Suppressor macrophage treated with lipopolysaccharide for 4 hours (primary cell): Measurements from ENCODE around the gene OGDHL.
A peak's percentile ranks its signal among the peaks of the same experiment; 100 is the strongest.
"Not testable (repeated sequence)": the region's sequence is repeated elsewhere in the genome, so short reads cannot be mapped to it uniquely, and the experiment has no call there.

Source experiments
- DNase-seq: peaks from one replicate; pipeline ENCODE4 v3.0.0-alpha.2; 2020

OGDHL gene

GRCh38 chr10:49761789-49762565 lies at the start of gene OGDHL:
OGDHL (minus strand) TSS chr10:49762323; CDS start chr10:49758592, 3,731 bp downstream.
- DNase-seq = peak; percentile 44

GRCh38 chr10:49803988-49804387 lies 41.9 kb upstream of the OGDHL start:
- no peak for DNase-seq

- DNase-seq = no peak
Observed at GRCh38 chr10:49798275-49798674, 36.2 kb upstream of the OGDHL start.

- DNase-seq = no peak
Observed at GRCh38 chr10:49791100-49791499, 29.0 kb upstream of the OGDHL start.

GRCh38 chr10:49784681-49785080 lies 22.6 kb upstream of the OGDHL start:
- no peak for DNase-seq

- no peak for DNase-seq
Observed at GRCh38 chr10:49783645-49784044, 21.5 kb upstream of the OGDHL start.

- no peak for DNase-seq
Observed at GRCh38 chr10:49781247-49781646, 19.1 kb upstream of the OGDHL start.

GRCh38 chr10:49778197-49778596 lies 16.1 kb upstream of the OGDHL start:
- DNase-seq = no peak

GRCh38 chr10:49776851-49777250 lies 14.7 kb upstream of the OGDHL start:
- DNase-seq = no peak

- DNase-seq = no peak
Observed at GRCh38 chr10:49775014-49775413, 12.9 kb upstream of the OGDHL start.

GRCh38 chr10:49772944-49773343 lies 10.8 kb upstream of the OGDHL start:
- DNase-seq = not testable (repeated sequence)

- DNase-seq = not testable (repeated sequence)
Observed at GRCh38 chr10:49771046-49771445, 8.9 kb upstream of the OGDHL start.

- no peak for DNase-seq
Observed at GRCh38 chr10:49769692-49770091, 7.6 kb upstream of the OGDHL start.

GRCh38 chr10:49768731-49769130 lies 6.6 kb upstream of the OGDHL start:
- no peak for DNase-seq

GRCh38 chr10:49768329-49768728 lies 6.2 kb upstream of the OGDHL start:
- DNase-seq = no peak

GRCh38 chr10:49767752-49768151 lies 5.6 kb upstream of the OGDHL start:
- DNase-seq = no peak

GRCh38 chr10:49766484-49766883 lies 4.4 kb upstream of the OGDHL start:
- DNase-seq = no peak

- no peak for DNase-seq
Observed at GRCh38 chr10:49762566-49762877, 399 bp upstream of the OGDHL start.

GRCh38 chr10:49761201-49761788 lies 828 bp downstream of the OGDHL start:
- no peak for DNase-seq

GRCh38 chr10:49760789-49761188 lies 1.3 kb downstream of the OGDHL start:
- no peak for DNase-seq

- no peak for DNase-seq
Observed at GRCh38 chr10:49759787-49760551, 2.2 kb downstream of the OGDHL start.

- DNase-seq = no peak
Observed at GRCh38 chr10:49758249-49758930, 3.7 kb downstream of the OGDHL start.

GRCh38 chr10:49756641-49757040 lies 5.5 kb downstream of the OGDHL start:
- no peak for DNase-seq
